WTC11 (cell line): ENCODE results near the gene CAST. TPM values are rescaled to one million over a fixed set of nuclear protein-coding genes. Genes with fewer than 3 reads are reported as not detected.

ENCODE experiments used
- ATAC-seq: fragments of 200-7000 bp; cut with Tn5 transposase; 2 replicates; pipeline ENCODE4 v1.10.0; 2021; ENCODE audit warnings: mild to moderate bottlenecking, moderate library complexity
- CTCF ChIA-PET: fragments of 300-600 bp; sonication (Branson Sonifier 250); formaldehyde crosslinking; loops from one replicate; lab custom pipeline; 2021; ENCODE audit warnings: antibody characterized with exemption; lab: Charles Lee
- POLR2A ChIA-PET: fragments of 350-600 bp; sonication (Branson Sonifier 250); formaldehyde crosslinking; loops from one replicate; lab custom pipeline; 2021; ENCODE audit warnings: antibody characterized with exemption; lab: Charles Lee
- DNase-seq: peaks from one replicate; pipeline ENCODE4 v3.0.0; 2021; ENCODE audit warnings: low spot score
- H3K27ac Mint-ChIP-seq: 2 replicates; pipeline ENCODE4 v1.8.0; 2021; ENCODE audit warnings: mixed read lengths
- H3K27me3 Mint-ChIP-seq: 2 replicates; pipeline ENCODE4 v1.8.0; 2021; ENCODE audit warnings: low read depth, mild to moderate bottlenecking, moderate library complexity, mixed read lengths
- H3K36me3 Mint-ChIP-seq: 2 replicates; pipeline ENCODE4 v1.8.0; 2021; ENCODE audit warnings: mixed read lengths
- H3K4me1 Mint-ChIP-seq: 2 replicates; pipeline ENCODE4 v1.8.0; 2022; ENCODE audit warnings: mixed read lengths
- H3K4me3 Mint-ChIP-seq: 2 replicates; pipeline ENCODE4 v1.8.0; 2021; ENCODE audit warnings: mild to moderate bottlenecking, moderate library complexity, mixed read lengths
- H3K9me3 Mint-ChIP-seq: 2 replicates; pipeline ENCODE4 v1.8.0; 2021; ENCODE audit warnings: mixed read lengths
- ATF1 ChIP-seq: sonication (generic); formaldehyde crosslinking; IDR thresholded peaks from 2 replicates; pipeline ENCODE4 v1.8.1; 2023; ENCODE audit warnings: mild to moderate bottlenecking, moderate library complexity, missing genetic modification reagents
- EMX1 ChIP-seq: fragments of 250-450 bp; sonication (Bioruptor Pico); IDR thresholded peaks from 2 replicates; pipeline ENCODE4 v1.8.0; 2021; ENCODE audit warnings: mild to moderate bottlenecking
- FOXJ3 ChIP-seq: sonication (generic); formaldehyde crosslinking; IDR thresholded peaks from 2 replicates; pipeline ENCODE4 v1.9.0; 2021; ENCODE audit warnings: missing genetic modification reagents, mild to moderate bottlenecking, borderline replicate concordance
- GABPB1 ChIP-seq: sonication (generic); formaldehyde crosslinking; IDR thresholded peaks from 2 replicates; pipeline ENCODE4 v1.8.1; 2023; ENCODE audit warnings: mild to moderate bottlenecking, missing genetic modification reagents
- HMGA2 ChIP-seq: fragments of 250-450 bp; sonication (Bioruptor Pico); IDR thresholded peaks from 2 replicates; pipeline ENCODE4 v1.4.0; 2021; ENCODE audit warnings: mild to moderate bottlenecking, moderate library complexity
- MYBL2 ChIP-seq: sonication (generic); formaldehyde crosslinking; IDR thresholded peaks from 2 replicates; pipeline ENCODE4 v1.8.1; 2023; ENCODE audit warnings: mild to moderate bottlenecking, moderate library complexity, missing genetic modification reagents
- NFE2L1 ChIP-seq: sonication (generic); formaldehyde crosslinking; IDR thresholded peaks from 2 replicates; pipeline ENCODE4 v1.8.1; 2023; ENCODE audit warnings: missing genetic modification reagents
- SMAD3 ChIP-seq: sonication (generic); formaldehyde crosslinking; IDR thresholded peaks from 2 replicates; pipeline ENCODE4 v1.8.0; 2022; ENCODE audit warnings: missing genetic modification reagents, mild to moderate bottlenecking, borderline replicate concordance
- SOX15 ChIP-seq: fragments of 250-450 bp; sonication (Bioruptor Pico); IDR thresholded peaks from 2 replicates; pipeline ENCODE4 v1.9.0; 2021; ENCODE audit warnings: mild to moderate bottlenecking
- USF1 ChIP-seq: sonication (generic); formaldehyde crosslinking; IDR thresholded peaks from 2 replicates; pipeline ENCODE4 v1.8.0; 2022; ENCODE audit warnings: mild to moderate bottlenecking, missing genetic modification reagents
- ZBTB21 ChIP-seq: sonication (generic); formaldehyde crosslinking; IDR thresholded peaks from 2 replicates; pipeline ENCODE4 v1.8.1; 2023; ENCODE audit warnings: mild to moderate bottlenecking, missing genetic modification reagents, borderline replicate concordance
- ZBTB43 ChIP-seq: sonication (generic); formaldehyde crosslinking; IDR thresholded peaks from 2 replicates; pipeline ENCODE4 v1.8.1; 2023; ENCODE audit warnings: mild to moderate bottlenecking, missing genetic modification reagents
- ZNF423 ChIP-seq: fragments of 250-450 bp; sonication (Bioruptor Pico); IDR thresholded peaks from 2 replicates; pipeline ENCODE4 v2.1.2; 2022; ENCODE audit warnings: mild to moderate bottlenecking, moderate library complexity
- total RNA-seq: library from RNA; stranded (reverse); gene quantifications from 3 replicates; pipeline ENCODE4 v1.2.3, GENCODE V29; 2021
- TF ChIP-seq, protein P1 (sequence below): fragments of 200-600 bp; IDR thresholded peaks from 2 replicates; pipeline ENCODE4 v1.8.0; 2022; ENCODE audit warnings: antibody characterized with exemption
- TF ChIP-seq, protein P2 (sequence below): sonication (generic); formaldehyde crosslinking; IDR thresholded peaks from 2 replicates; pipeline ENCODE4 v1.8.1; 2023; ENCODE audit warnings: mild to moderate bottlenecking, missing genetic modification reagents, moderate library complexity
- TF ChIP-seq, protein P3 (sequence below): sonication (generic); formaldehyde crosslinking; IDR thresholded peaks from 2 replicates; pipeline ENCODE4 v1.8.0; 2022; ENCODE audit warnings: mild to moderate bottlenecking, missing genetic modification reagents
- TF ChIP-seq, protein P4 (sequence below): fragments of 250-450 bp; sonication (Bioruptor Pico); IDR thresholded peaks from 2 replicates; pipeline ENCODE4 v2.1.2; 2022; ENCODE audit warnings: mild to moderate bottlenecking, moderate library complexity

Gene CAST
- total RNA-seq, 1 experiment from 2014 or later = 40.0 TPM

- no peak for DNase-seq
- H3K27me3 Mint-ChIP-seq = no peaks in the 10 kb centered on the region
- H3K36me3 Mint-ChIP-seq = peaks cover 11% of the 10 kb centered on the region
- POLR2A ChIA-PET = no interaction called here
- ATAC-seq = no peak
- 0 out of 2 replicates have a peak, but pooled peaks cover 4% of the 10 kb centered on the region for H3K9me3 Mint-ChIP-seq
- H3K4me1 Mint-ChIP-seq = no peaks in the 10 kb centered on the region
- no peak overlapping the region for H3K27ac Mint-ChIP-seq
- CTCF ChIA-PET = no interaction called here
- TF ChIP-seq, protein P1, sequence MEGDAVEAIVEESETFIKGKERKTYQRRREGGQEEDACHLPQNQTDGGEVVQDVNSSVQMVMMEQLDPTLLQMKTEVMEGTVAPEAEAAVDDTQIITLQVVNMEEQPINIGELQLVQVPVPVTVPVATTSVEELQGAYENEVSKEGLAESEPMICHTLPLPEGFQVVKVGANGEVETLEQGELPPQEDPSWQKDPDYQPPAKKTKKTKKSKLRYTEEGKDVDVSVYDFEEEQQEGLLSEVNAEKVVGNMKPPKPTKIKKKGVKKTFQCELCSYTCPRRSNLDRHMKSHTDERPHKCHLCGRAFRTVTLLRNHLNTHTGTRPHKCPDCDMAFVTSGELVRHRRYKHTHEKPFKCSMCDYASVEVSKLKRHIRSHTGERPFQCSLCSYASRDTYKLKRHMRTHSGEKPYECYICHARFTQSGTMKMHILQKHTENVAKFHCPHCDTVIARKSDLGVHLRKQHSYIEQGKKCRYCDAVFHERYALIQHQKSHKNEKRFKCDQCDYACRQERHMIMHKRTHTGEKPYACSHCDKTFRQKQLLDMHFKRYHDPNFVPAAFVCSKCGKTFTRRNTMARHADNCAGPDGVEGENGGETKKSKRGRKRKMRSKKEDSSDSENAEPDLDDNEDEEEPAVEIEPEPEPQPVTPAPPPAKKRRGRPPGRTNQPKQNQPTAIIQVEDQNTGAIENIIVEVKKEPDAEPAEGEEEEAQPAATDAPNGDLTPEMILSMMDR = no peak
- TF ChIP-seq ZNF423 (CRISPR knock-in tag) (no peak), SMAD3 (CRISPR knock-in tag) (no peak), ZBTB21 (no peak), ATF1 (CRISPR knock-in tag) (no peak), NFE2L1 (CRISPR knock-in tag) (no peak), USF1 (CRISPR knock-in tag) (no peak), SOX15 (no peak), HMGA2 (CRISPR knock-in tag) (no peak), ZBTB43 (CRISPR knock-in tag) (no peak)
- TF ChIP-seq, protein P2, sequence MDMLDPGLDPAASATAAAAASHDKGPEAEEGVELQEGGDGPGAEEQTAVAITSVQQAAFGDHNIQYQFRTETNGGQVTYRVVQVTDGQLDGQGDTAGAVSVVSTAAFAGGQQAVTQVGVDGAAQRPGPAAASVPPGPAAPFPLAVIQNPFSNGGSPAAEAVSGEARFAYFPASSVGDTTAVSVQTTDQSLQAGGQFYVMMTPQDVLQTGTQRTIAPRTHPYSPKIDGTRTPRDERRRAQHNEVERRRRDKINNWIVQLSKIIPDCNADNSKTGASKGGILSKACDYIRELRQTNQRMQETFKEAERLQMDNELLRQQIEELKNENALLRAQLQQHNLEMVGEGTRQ (CRISPR knock-in tag) = no peak
- TF ChIP-seq, protein P3, sequence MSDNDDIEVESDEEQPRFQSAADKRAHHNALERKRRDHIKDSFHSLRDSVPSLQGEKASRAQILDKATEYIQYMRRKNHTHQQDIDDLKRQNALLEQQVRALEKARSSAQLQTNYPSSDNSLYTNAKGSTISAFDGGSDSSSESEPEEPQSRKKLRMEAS (CRISPR knock-in tag) = no peak
- TF ChIP-seq, protein P4, sequence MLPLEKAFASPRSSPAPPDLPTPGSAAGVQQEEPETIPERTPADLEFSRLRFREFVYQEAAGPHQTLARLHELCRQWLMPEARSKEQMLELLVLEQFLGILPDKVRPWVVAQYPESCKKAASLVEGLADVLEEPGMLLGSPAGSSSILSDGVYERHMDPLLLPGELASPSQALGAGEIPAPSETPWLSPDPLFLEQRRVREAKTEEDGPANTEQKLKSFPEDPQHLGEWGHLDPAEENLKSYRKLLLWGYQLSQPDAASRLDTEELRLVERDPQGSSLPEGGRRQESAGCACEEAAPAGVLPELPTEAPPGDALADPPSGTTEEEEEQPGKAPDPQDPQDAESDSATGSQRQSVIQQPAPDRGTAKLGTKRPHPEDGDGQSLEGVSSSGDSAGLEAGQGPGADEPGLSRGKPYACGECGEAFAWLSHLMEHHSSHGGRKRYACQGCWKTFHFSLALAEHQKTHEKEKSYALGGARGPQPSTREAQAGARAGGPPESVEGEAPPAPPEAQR (CRISPR knock-in tag) = no peak
- no peak overlapping the region for H3K4me3 Mint-ChIP-seq
Observed at GRCh38 chr5:96780626-96781025, 118.5 kb downstream of the CAST start.

GRCh38 chr5:96781031-96781971 lies 119.1 kb downstream of the CAST start:
- POLR2A ChIA-PET = no interaction called here
- Mint-ChIP-seq H3K4me1 (no peaks in the 10 kb centered on the region), H3K9me3 (0 out of 2 replicates have a peak, but pooled peaks cover 4% of the 10 kb centered on the region), H3K36me3 (peaks cover 10% of the 10 kb centered on the region), H3K27ac (no peak overlapping the region), H3K4me3 (no peak overlapping the region), H3K27me3 (no peaks in the 10 kb centered on the region)
- TF ChIP-seq GABPB1 (CRISPR knock-in tag) = no peak
- no peak for TF ChIP-seq MYBL2 (CRISPR knock-in tag)
- TF ChIP-seq FOXJ3 (CRISPR knock-in tag) = no peak
- no peak for TF ChIP-seq EMX1
- CTCF ChIA-PET = interaction anchor here (0.7 kb wide), 1 partner anchor 80 kb away, joined by 3 read pairs; no protein-coding TSS in a partner anchor
- ATAC-seq = no peak
- no peak for DNase-seq
